H9 (cell line): Measurements from ENCODE around the gene CHPT1. TPM values are rescaled to one million over a fixed set of nuclear protein-coding genes. Genes with fewer than 3 reads are reported as not detected.
"Not testable (repeated sequence)": the region's sequence is repeated elsewhere in the genome, so short reads cannot be mapped to it uniquely, and the experiment has no call there.

ENCODE experiments used
- DNase-seq: peaks from one replicate; pipeline ENCODE4 v3.0.0-alpha.2; 2017
- H2AFZ ChIP-seq: one replicate; pipeline ENCODE4 v1.6.1; 2013; ENCODE audit warnings: mild to moderate bottlenecking, low read length, control low read depth, moderate library complexity
- H2AK5ac ChIP-seq: 2 replicates; pipeline ENCODE4 v1.6.1; 2013; ENCODE audit warnings: low read length, control low read depth, mixed read lengths; ENCODE audit not compliant: insufficient read length
- H2BK120ac ChIP-seq: one replicate; pipeline ENCODE4 v1.6.1; 2013; ENCODE audit warnings: low read depth, mild to moderate bottlenecking, low read length, control low read depth, inconsistent platforms; ENCODE audit not compliant: poor library complexity, severe bottlenecking
- H2BK12ac ChIP-seq: 2 replicates; pipeline ENCODE4 v1.6.1; 2013; ENCODE audit warnings: low read length, control low read depth, mixed read lengths, low read depth; ENCODE audit not compliant: insufficient read length
- H2BK15ac ChIP-seq: 2 replicates; pipeline ENCODE4 v1.6.1; 2013; ENCODE audit warnings: low read depth, low read length, control low read depth
- H2BK20ac ChIP-seq: one replicate; pipeline ENCODE4 v1.6.1; 2013; ENCODE audit warnings: low read depth, mild to moderate bottlenecking, low read length, control low read depth, inconsistent platforms; ENCODE audit not compliant: poor library complexity, severe bottlenecking
- H2BK5ac ChIP-seq: 2 replicates; pipeline ENCODE4 v1.6.1; 2013; ENCODE audit warnings: low read length, control low read depth, mixed read lengths; ENCODE audit not compliant: insufficient read length
- H3K14ac ChIP-seq: 2 replicates; pipeline ENCODE4 v1.6.1; 2013; ENCODE audit warnings: low read length, control low read depth; ENCODE audit not compliant: insufficient read depth
- H3K18ac ChIP-seq: 2 replicates; pipeline ENCODE4 v1.6.1; 2013; ENCODE audit warnings: low read depth, mild to moderate bottlenecking, mixed read lengths, low read length, control low read depth; ENCODE audit not compliant: insufficient read length
- H3K23ac ChIP-seq: 2 replicates; pipeline ENCODE4 v1.6.1; 2013; ENCODE audit warnings: low read length, control low read depth, mixed read lengths, low read depth; ENCODE audit not compliant: insufficient read length
- H3K23me2 ChIP-seq: 2 replicates; pipeline ENCODE4 v1.6.1; 2013; ENCODE audit warnings: low read depth, mild to moderate bottlenecking, mixed read lengths, low read length, control low read depth; ENCODE audit not compliant: insufficient read length, poor library complexity, severe bottlenecking
- H3K27ac ChIP-seq: 2 replicates; pipeline ENCODE4 v1.5.1; 2013; ENCODE audit warnings: low read length, control low read depth, mixed read lengths, low read depth; ENCODE audit not compliant: insufficient read length
- H3K27me3 ChIP-seq: 2 replicates; pipeline ENCODE4 v1.6.1; 2013; ENCODE audit warnings: low read length, control low read depth, inconsistent platforms; ENCODE audit not compliant: insufficient read depth
- H3K4ac ChIP-seq: 2 replicates; pipeline ENCODE4 v1.6.1; 2013; ENCODE audit warnings: low read depth, mild to moderate bottlenecking, control low read depth, inconsistent platforms, low read length, moderate library complexity
- H3K4me1 ChIP-seq: 2 replicates; pipeline ENCODE4 v1.6.1; 2013; ENCODE audit warnings: low read length, control low read depth, inconsistent platforms; ENCODE audit not compliant: insufficient read depth
- H3K4me2 ChIP-seq: 2 replicates; pipeline ENCODE4 v1.6.1; 2013; ENCODE audit warnings: low read length, control low read depth, mixed read lengths; ENCODE audit not compliant: insufficient read length, insufficient read depth
- H3K56ac ChIP-seq: 2 replicates; pipeline ENCODE4 v1.6.1; 2013; ENCODE audit warnings: low read depth, mild to moderate bottlenecking, mixed read lengths, low read length, control low read depth; ENCODE audit not compliant: insufficient read length
- H3K79me1 ChIP-seq: 2 replicates; pipeline ENCODE4 v1.6.1; 2013; ENCODE audit warnings: low read depth, mild to moderate bottlenecking, moderate library complexity, low read length, control low read depth, inconsistent platforms; ENCODE audit not compliant: insufficient read depth, poor library complexity, severe bottlenecking
- H3K79me2 ChIP-seq: 2 replicates; pipeline ENCODE4 v1.6.1; 2013; ENCODE audit warnings: low read length, control low read depth, inconsistent platforms; ENCODE audit not compliant: insufficient read depth
- H3K9ac ChIP-seq: 2 replicates; pipeline ENCODE4 v1.6.1; 2013; ENCODE audit warnings: low read length, control low read depth, mixed read lengths; ENCODE audit not compliant: insufficient read length; ENCODE audit errors: extremely low read depth
- H3K9me3 ChIP-seq: one replicate; pipeline ENCODE4 v1.6.1; 2013; ENCODE audit warnings: low read depth, low read length, inconsistent platforms; ENCODE audit not compliant: control insufficient read depth
- H3T11ph ChIP-seq: one replicate; pipeline ENCODE4 v1.6.1; 2013; ENCODE audit warnings: mild to moderate bottlenecking, low read length, control low read depth, inconsistent platforms
- H4K20me1 ChIP-seq: one replicate; pipeline ENCODE4 v1.6.1; 2013; ENCODE audit not compliant: control insufficient read depth, insufficient read length, insufficient read depth
- H4K5ac ChIP-seq: 2 replicates; pipeline ENCODE4 v1.6.1; 2013; ENCODE audit warnings: low read depth, mild to moderate bottlenecking, mixed read lengths, low read length, control low read depth; ENCODE audit not compliant: insufficient read length
- H4K8ac ChIP-seq: replicated peaks from 2 replicates; pipeline ENCODE4 v1.6.1; 2013; ENCODE audit warnings: low read length, control low read depth, mixed read lengths, low read depth; ENCODE audit not compliant: insufficient read length
- H4K91ac ChIP-seq: 2 replicates; pipeline ENCODE4 v1.6.1; 2013; ENCODE audit warnings: low read depth, mild to moderate bottlenecking, moderate library complexity, mixed read lengths, low read length, control low read depth; ENCODE audit not compliant: insufficient read length
- H3K27ac Mint-ChIP-seq, 3 experiments: 2 replicates in 2 of 3; 3 replicates in 1 of 3; pipeline ENCODE4 v1.8.0; 2020 to 2021; ENCODE audit warnings: mixed read lengths in 3 of 3, mild to moderate bottlenecking in 1 of 3, moderate library complexity in 1 of 3
- H3K27me3 Mint-ChIP-seq: 2 replicates; pipeline ENCODE4 v1.8.0; 2021; ENCODE audit warnings: low read depth, mild to moderate bottlenecking, moderate library complexity, mixed read lengths
- H3K36me3 Mint-ChIP-seq, 3 experiments: 2 replicates in 2 of 3; 3 replicates in 1 of 3; pipeline ENCODE4 v1.8.0; 2020 to 2021; ENCODE audit warnings: low read depth in 3 of 3, mixed read lengths in 3 of 3; ENCODE audit not compliant: insufficient read depth in 1 of 3
- H3K4me1 Mint-ChIP-seq, 2 experiments: 2 replicates each; pipeline ENCODE4 v1.8.0; 2020; ENCODE audit warnings: mixed read lengths in 2 of 2
- H3K4me3 Mint-ChIP-seq, 2 experiments: 2 replicates in 1 of 2; 3 replicates in 1 of 2; pipeline ENCODE4 v1.8.0; 2020 to 2021; ENCODE audit warnings: mild to moderate bottlenecking in 2 of 2, mixed read lengths in 2 of 2, moderate library complexity in 1 of 2
- H3K9me3 Mint-ChIP-seq, 2 experiments: 2 replicates in 1 of 2; 3 replicates in 1 of 2; pipeline ENCODE4 v1.8.0; 2020; ENCODE audit warnings: mild to moderate bottlenecking in 2 of 2, mixed read lengths in 2 of 2, moderate library complexity in 1 of 2
- WGBS: extraction: QIAGEN DNeasy Blood & Tissue Kit; methylation state at CpG from one replicate; pipeline ENCODE4 v1.1.7; 2013; ENCODE audit warnings: missing lambda C conversion rate, low lambda C conversion rate, mixed read lengths; ENCODE audit not compliant: insufficient read length; ENCODE audit errors: extremely low coverage; 5-methylcytosine and 5-hydroxymethylcytosine counted together
- total RNA-seq: library from RNA; stranded (reverse); gene quantifications from 2 replicates; pipeline ENCODE4 v1.2.1, GENCODE V29; 2021
- TF ChIP-seq, protein P1 (sequence below): fragments of 200-600 bp; sonication (generic); conservative IDR thresholded peaks from 3 replicates; pipeline ENCODE4 v1.8.0; 2021; ENCODE audit warnings: antibody characterized with exemption, mild to moderate bottlenecking

CHPT1 gene
- total RNA-seq, 1 experiment from 2014 or later: 17.1 TPM

DNA sequence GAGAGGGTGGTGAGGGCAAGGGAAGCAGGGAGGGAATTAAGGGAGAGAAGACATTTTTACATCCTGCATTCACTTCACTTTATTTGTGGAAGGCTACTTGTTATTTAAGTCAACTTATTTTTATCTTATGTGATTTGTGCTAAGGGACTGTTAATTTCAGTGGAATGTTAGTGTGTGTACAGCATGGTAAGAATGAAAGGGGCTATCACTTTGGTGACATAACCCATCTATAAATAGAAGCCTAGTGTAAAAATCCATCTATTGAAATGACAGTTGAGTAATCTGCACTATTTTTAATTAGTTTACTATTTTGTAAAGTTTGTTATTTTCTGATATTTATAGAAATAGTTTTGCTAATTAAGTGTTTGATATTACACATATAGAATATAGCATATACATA lies 16.8 kb upstream of the CHPT1 start:
- no peak overlapping the region for H4K5ac ChIP-seq
- no peak overlapping the region for H3K27ac Mint-ChIP-seq

GRCh38 chr12:101681627-101682026 lies 15.8 kb upstream of the CHPT1 start:
- not testable (repeated sequence) for H2BK120ac ChIP-seq, H3K79me2 ChIP-seq, H3K9ac ChIP-seq, H3K9me3 ChIP-seq, H3K4ac ChIP-seq, H2BK15ac ChIP-seq, H3K27ac Mint-ChIP-seq, H3K18ac ChIP-seq, H3K27ac ChIP-seq, H3K23ac ChIP-seq, H3K4me3 Mint-ChIP-seq, H3K56ac ChIP-seq, H2AK5ac ChIP-seq, H2BK20ac ChIP-seq, H4K8ac ChIP-seq, H3K9me3 Mint-ChIP-seq, H4K91ac ChIP-seq, H2BK12ac ChIP-seq, H4K5ac ChIP-seq, H3K4me2 ChIP-seq, H4K20me1 ChIP-seq, H3K27me3 ChIP-seq, H3K23me2 ChIP-seq, H2AFZ ChIP-seq, H3K27me3 Mint-ChIP-seq, H3K4me1 ChIP-seq, H3K36me3 Mint-ChIP-seq, H3K79me1 ChIP-seq, H2BK5ac ChIP-seq, H3K4me1 Mint-ChIP-seq, DNase-seq, H3K14ac ChIP-seq, H3T11ph ChIP-seq
- no CpG with 5 or more reads among the region's 6 CpGs for WGBS

More for the DNA sequence above, 16.8 kb upstream of the CHPT1 start:
- Histone ChIP-seq H3K4me1 (no peaks in the 10 kb centered on the region), H2BK5ac (no peak overlapping the region), H3K23me2 (no peaks in the 10 kb centered on the region), H3K9me3 (no peaks in the 10 kb centered on the region), H2BK120ac (no peak overlapping the region), H3K79me1 (no peaks in the 10 kb centered on the region), H3K56ac (no peak overlapping the region), H3K9ac (no peak overlapping the region), H2AK5ac (no peak overlapping the region), H3T11ph (no peak overlapping the region), H2BK20ac (no peak overlapping the region), H2AFZ (no peak overlapping the region), H3K27ac (no peak overlapping the region), H3K18ac (no peak overlapping the region), H3K27me3 (no peaks in the 10 kb centered on the region), H4K20me1 (no peaks in the 10 kb centered on the region), H3K14ac (no peak overlapping the region), H4K91ac (no peak overlapping the region), H3K4ac (no peak overlapping the region), H3K4me2 (no peak overlapping the region), H2BK15ac (no peak overlapping the region), H4K8ac (no peak overlapping the region), H3K79me2 (no peaks in the 10 kb centered on the region), H3K23ac (no peak overlapping the region), H2BK12ac (no peak overlapping the region)
- Mint-ChIP-seq H3K4me3 (no peak overlapping the region), H3K36me3 (no peaks in the 10 kb centered on the region), H3K27me3 (peaks cover 2% of the 10 kb centered on the region; the same call in 1 of the 2 replicates), H3K9me3 (no peaks in the 10 kb centered on the region), H3K4me1 (peaks cover 0 to 2% of the 10 kb centered on the region in 2 experiments; a peak in 1 of 4 replicates)
- DNase-seq: no peak
- TF ChIP-seq, protein P1, sequence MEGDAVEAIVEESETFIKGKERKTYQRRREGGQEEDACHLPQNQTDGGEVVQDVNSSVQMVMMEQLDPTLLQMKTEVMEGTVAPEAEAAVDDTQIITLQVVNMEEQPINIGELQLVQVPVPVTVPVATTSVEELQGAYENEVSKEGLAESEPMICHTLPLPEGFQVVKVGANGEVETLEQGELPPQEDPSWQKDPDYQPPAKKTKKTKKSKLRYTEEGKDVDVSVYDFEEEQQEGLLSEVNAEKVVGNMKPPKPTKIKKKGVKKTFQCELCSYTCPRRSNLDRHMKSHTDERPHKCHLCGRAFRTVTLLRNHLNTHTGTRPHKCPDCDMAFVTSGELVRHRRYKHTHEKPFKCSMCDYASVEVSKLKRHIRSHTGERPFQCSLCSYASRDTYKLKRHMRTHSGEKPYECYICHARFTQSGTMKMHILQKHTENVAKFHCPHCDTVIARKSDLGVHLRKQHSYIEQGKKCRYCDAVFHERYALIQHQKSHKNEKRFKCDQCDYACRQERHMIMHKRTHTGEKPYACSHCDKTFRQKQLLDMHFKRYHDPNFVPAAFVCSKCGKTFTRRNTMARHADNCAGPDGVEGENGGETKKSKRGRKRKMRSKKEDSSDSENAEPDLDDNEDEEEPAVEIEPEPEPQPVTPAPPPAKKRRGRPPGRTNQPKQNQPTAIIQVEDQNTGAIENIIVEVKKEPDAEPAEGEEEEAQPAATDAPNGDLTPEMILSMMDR: no peak
